PC-9 (cell line): ENCODE measurements around the gene FICD. TPM values are rescaled to one million over a fixed set of nuclear protein-coding genes. Genes with fewer than 3 reads are reported as not detected.
"Not testable (repeated sequence)": the region's sequence is repeated elsewhere in the genome, so short reads cannot be mapped to it uniquely, and the experiment has no call there.

Source experiments
- BruUV-seq: library from RNA; stranded (reverse); fragments of 400-500 nt; replicated peaks from 2 replicates; lab custom pipeline; 2021; lab: Mats Ljungman, UMichigan
- CTCF ChIA-PET: fragments of 300-600 bp; sonication (Branson Sonifier 250); formaldehyde crosslinking; loops from one replicate; lab custom pipeline; 2022; ENCODE audit warnings: antibody characterized with exemption; lab: Charles Lee
- POLR2A ChIA-PET: fragments of 300-600 bp; sonication (Branson Sonifier 250); formaldehyde crosslinking; loops from one replicate; lab custom pipeline; 2022; ENCODE audit warnings: antibody characterized with exemption; ENCODE audit not compliant: unreplicated experiment; lab: Charles Lee
- DNase-seq, 2 experiments: peaks; one replicate each; pipeline versions ENCODE4 v3.0.0 to v3.0.0-alpha.2; 2015 to 2022; ENCODE audit warnings: mixed read lengths in 1 of 2
- H2AFZ ChIP-seq: fragments of 200-600 bp; sonication (generic); 2 replicates; pipeline ENCODE4 v1.8.1; 2017; ENCODE audit warnings: antibody characterized with exemption
- H3F3A ChIP-seq: fragments of 200-600 bp; sonication (generic); 2 replicates; pipeline ENCODE4 v1.8.1; 2017; ENCODE audit warnings: antibody characterized with exemption, mild to moderate bottlenecking, low read depth; ENCODE audit not compliant: insufficient read depth
- H3K27ac ChIP-seq: fragments of 200-600 bp; sonication (generic); 2 replicates; pipeline ENCODE4 v1.6.1; 2016; ENCODE audit warnings: mixed run types
- H3K27me3 ChIP-seq: fragments of 200-600 bp; sonication (generic); 2 replicates; pipeline ENCODE4 v1.6.1; 2016; ENCODE audit warnings: low read depth, mixed run types; ENCODE audit not compliant: insufficient read depth
- H3K36me3 ChIP-seq: fragments of 200-600 bp; sonication (generic); 2 replicates; pipeline ENCODE4 v1.6.1; 2016; ENCODE audit warnings: low read depth, mixed run types
- H3K4me1 ChIP-seq: fragments of 200-600 bp; sonication (generic); replicated peaks from 2 replicates; pipeline ENCODE4 v1.6.1; 2016; ENCODE audit warnings: mixed run types; ENCODE audit not compliant: insufficient read depth
- H3K4me2 ChIP-seq: fragments of 200-600 bp; sonication (generic); 2 replicates; pipeline ENCODE4 v1.6.1; 2017; ENCODE audit warnings: mixed run types
- H3K4me3 ChIP-seq: fragments of 200-600 bp; sonication (generic); 2 replicates; pipeline ENCODE4 v1.6.1; 2016; ENCODE audit warnings: mixed run types
- H3K79me2 ChIP-seq: fragments of 200-600 bp; sonication (generic); 2 replicates; pipeline ENCODE4 v1.6.1; 2017; ENCODE audit warnings: low read depth, mixed run types
- H3K9me2 ChIP-seq: fragments of 200-600 bp; sonication (generic); 2 replicates; pipeline ENCODE4 v1.8.1; 2017; ENCODE audit warnings: mild to moderate bottlenecking; ENCODE audit not compliant: insufficient read depth
- H3K9me3 ChIP-seq: fragments of 200-600 bp; sonication (generic); 2 replicates; pipeline ENCODE4 v1.8.1; 2016; ENCODE audit warnings: low read depth; ENCODE audit not compliant: insufficient read depth
- H4K20me1 ChIP-seq: fragments of 200-600 bp; sonication (generic); 2 replicates; pipeline ENCODE4 v1.8.1; 2017; ENCODE audit not compliant: insufficient read depth
- EZH2 ChIP-seq: fragments of 200-600 bp; sonication (generic); IDR thresholded peaks from 2 replicates; pipeline ENCODE4 v1.8.0; 2017; ENCODE audit warnings: antibody characterized with exemption, low read depth
- intact Hi-C: fragments of 100-400 bp; cut with micrococcal nuclease; formaldehyde crosslinking; loops from one replicate; pipeline ENCODE4 v1.10.0; 2022; ENCODE audit not compliant: unreplicated experiment
- total RNA-seq: library from RNA; stranded (reverse); gene quantifications from 2 replicates; pipeline ENCODE4 v1.2.3, GENCODE V29; 2021
- TF ChIP-seq, protein P1 (sequence below): fragments of 200-600 bp; sonication (generic); conservative IDR thresholded peaks from 2 replicates; pipeline ENCODE4 v1.6.1; 2017; ENCODE audit warnings: mixed run types, antibody characterized with exemption, mild to moderate bottlenecking, moderate library complexity

Gene FICD
- total RNA-seq, 1 experiment from 2014 or later, result 1.9 TPM

DNA sequence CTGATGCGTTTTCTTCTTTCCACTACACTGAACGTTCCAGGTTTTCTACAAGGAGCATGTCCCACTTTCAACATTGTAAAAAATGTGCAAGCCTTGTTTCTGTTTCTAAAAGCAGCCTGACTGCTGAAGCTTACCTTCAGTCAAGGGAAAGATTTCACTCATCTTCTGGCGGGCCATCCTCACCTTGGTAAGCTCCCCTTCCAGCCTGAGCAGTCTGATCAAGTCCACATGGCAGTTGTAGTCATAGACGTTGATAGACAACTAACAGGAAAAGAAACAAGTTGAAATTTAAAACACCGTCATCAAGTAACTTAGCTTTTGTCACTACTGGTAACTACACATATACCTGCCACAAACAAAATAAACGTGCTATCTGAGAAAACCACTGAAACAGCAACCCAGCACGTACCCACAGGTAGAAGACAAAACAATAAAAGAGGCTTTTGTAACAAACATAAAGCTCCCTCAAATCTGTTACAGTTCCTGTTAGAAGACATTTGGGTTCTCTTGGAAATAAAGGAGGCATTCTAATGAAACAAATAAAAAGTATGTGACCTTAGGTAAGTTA lies 34.0 kb downstream of the FICD start:
- Histone ChIP-seq H3K9me3 (no peaks in the 10 kb centered on the region), H4K20me1 (peaks cover 66% of the 10 kb centered on the region), H3K4me1 (no peaks in the 10 kb centered on the region), H3F3A (peaks cover under 1% of the 10 kb centered on the region; the same call in 1 of the 2 replicates), H3K9me2 (no peaks in the 10 kb centered on the region), H3K36me3 (peaks cover 24% of the 10 kb centered on the region), H3K79me2 (peaks cover 70% of the 10 kb centered on the region), H3K27me3 (no peaks in the 10 kb centered on the region), H2AFZ (no peak overlapping the region), H3K4me3 (no peak overlapping the region), H3K27ac (no peak overlapping the region), H3K4me2 (no peak overlapping the region)
- CTCF ChIA-PET, result interaction anchor here (0.7 kb wide), 1 partner anchor 13 kb away, joined by 3 read pairs; no protein-coding TSS in a partner anchor
- POLR2A ChIA-PET, result interaction anchor here (0.9 kb wide), 1 partner anchor 1505 kb away, joined by 3 read pairs; no protein-coding TSS in a partner anchor
- DNase-seq, result no peak
- intact Hi-C loops, result no loop called here
- TF ChIP-seq EZH2, result no peak
- TF ChIP-seq, protein P1, sequence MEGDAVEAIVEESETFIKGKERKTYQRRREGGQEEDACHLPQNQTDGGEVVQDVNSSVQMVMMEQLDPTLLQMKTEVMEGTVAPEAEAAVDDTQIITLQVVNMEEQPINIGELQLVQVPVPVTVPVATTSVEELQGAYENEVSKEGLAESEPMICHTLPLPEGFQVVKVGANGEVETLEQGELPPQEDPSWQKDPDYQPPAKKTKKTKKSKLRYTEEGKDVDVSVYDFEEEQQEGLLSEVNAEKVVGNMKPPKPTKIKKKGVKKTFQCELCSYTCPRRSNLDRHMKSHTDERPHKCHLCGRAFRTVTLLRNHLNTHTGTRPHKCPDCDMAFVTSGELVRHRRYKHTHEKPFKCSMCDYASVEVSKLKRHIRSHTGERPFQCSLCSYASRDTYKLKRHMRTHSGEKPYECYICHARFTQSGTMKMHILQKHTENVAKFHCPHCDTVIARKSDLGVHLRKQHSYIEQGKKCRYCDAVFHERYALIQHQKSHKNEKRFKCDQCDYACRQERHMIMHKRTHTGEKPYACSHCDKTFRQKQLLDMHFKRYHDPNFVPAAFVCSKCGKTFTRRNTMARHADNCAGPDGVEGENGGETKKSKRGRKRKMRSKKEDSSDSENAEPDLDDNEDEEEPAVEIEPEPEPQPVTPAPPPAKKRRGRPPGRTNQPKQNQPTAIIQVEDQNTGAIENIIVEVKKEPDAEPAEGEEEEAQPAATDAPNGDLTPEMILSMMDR, result no peak
- BruUV-seq, result no TSS peak

DNA sequence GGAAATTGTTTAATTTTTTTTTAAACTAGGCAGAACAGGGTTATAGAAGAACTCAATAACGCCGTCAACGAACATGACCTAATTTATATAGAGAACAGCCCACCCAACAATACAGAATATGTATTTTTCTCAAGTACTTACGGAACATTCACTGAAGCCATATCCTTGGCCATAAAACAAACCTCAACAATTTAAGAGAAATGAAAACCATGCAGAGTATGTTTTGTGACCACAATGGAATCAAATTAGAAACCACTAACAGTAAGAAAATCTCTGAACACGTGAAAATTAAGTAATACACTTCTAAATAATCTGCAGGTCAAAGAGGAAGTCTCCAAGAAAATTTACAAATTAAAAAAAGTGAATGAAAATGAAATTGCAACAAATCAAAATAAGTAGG lies 36.5 kb downstream of the FICD start:
- peaks cover 3% of the 10 kb centered on the region; the same call in 1 of the 2 replicates for H3F3A ChIP-seq
- no peaks in the 10 kb centered on the region for H3K9me2 ChIP-seq
- H3K36me3 ChIP-seq, result peaks cover 22% of the 10 kb centered on the region
- H4K20me1 ChIP-seq, result peaks cover 86% of the 10 kb centered on the region
- intact Hi-C loops, result no loop called here
- H3K4me1 ChIP-seq, result no peaks in the 10 kb centered on the region
- no peaks in the 10 kb centered on the region for H3K27me3 ChIP-seq
- H3K27ac ChIP-seq, result no peak overlapping the region
- H2AFZ ChIP-seq, result no peak overlapping the region
- H3K4me3 ChIP-seq, result no peak overlapping the region
- ChIA-PET CTCF (no interaction called here), POLR2A (no interaction called here)
- no peak overlapping the region for H3K4me2 ChIP-seq
- no peaks in the 10 kb centered on the region for H3K9me3 ChIP-seq
- peaks cover 83% of the 10 kb centered on the region for H3K79me2 ChIP-seq
- no TSS peak for BruUV-seq
- TF ChIP-seq, protein P1, result no peak
- TF ChIP-seq EZH2, result no peak
- no peak for DNase-seq

DNA sequence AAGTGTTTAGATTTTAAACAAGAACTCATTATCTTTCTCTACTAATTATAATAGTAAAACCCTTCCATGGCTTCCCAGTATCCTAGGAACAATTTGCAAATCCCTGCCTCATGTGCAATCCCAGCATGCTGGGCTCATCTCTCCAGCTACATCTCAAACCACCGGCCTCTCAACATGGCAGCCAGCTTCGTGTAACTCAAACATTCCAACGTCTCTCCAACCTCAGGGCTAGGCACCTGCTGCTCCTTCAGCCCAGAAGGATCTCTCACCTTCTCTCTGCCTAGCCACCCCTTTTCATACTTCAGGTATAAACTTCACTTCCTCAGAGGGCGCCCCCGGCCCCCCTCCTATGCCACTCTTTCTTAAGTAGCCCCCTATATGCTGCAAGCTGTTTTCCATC lies 38.7 kb downstream of the FICD start:
- no peak for DNase-seq
- Histone ChIP-seq H3K27ac (no peak overlapping the region), H3K9me3 (no peaks in the 10 kb centered on the region), H3K27me3 (no peaks in the 10 kb centered on the region), H2AFZ (no peak overlapping the region), H3K4me1 (no peaks in the 10 kb centered on the region), H4K20me1 (peaks cover 93% of the 10 kb centered on the region), H3K9me2 (no peaks in the 10 kb centered on the region), H3K4me2 (no peak overlapping the region), H3K4me3 (no peak overlapping the region), H3K79me2 (peaks cover 99% of the 10 kb centered on the region), H3K36me3 (0 out of 2 replicates have a peak, but pooled peaks cover 11% of the 10 kb centered on the region), H3F3A (0 out of 2 replicates have a peak, but pooled peaks cover 3% of the 10 kb centered on the region)
- TF ChIP-seq, protein P1, result no peak
- no peak for TF ChIP-seq EZH2
- BruUV-seq, result no TSS peak
- ChIA-PET POLR2A (no interaction called here), CTCF (no interaction called here)
- intact Hi-C loops, result no loop called here

DNA sequence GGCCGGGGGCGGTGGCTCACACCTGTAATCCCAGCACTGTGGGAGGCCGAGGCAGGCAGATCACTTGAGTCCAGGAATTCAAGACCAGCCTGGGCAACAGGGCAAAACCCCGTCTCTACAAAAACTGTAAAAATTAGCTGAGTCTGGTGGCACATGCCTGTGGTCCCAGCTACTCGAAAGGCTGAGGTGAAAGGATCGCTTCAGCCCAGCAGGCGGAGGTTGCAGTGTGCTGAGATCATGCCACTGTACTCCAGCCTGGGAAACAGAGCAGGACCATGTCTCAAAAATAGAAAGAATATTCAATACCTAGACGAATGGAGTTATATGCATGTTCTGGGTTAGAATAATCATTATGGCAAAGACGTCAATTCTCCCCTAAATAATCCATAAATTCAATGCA lies 40.3 kb downstream of the FICD start:
- Histone ChIP-seq H3K79me2 (peaks cover 99% of the 10 kb centered on the region), H3K36me3 (0 out of 2 replicates have a peak, but pooled peaks cover 11% of the 10 kb centered on the region), H3K4me1 (peaks cover 10% of the 10 kb centered on the region), H4K20me1 (peaks cover 82% of the 10 kb centered on the region)
- H3K9me3 ChIP-seq, H3K4me3 ChIP-seq, H3F3A ChIP-seq, POLR2A ChIA-PET, BruUV-seq, H3K27ac ChIP-seq, H3K9me2 ChIP-seq, H2AFZ ChIP-seq, CTCF ChIA-PET, DNase-seq, H3K27me3 ChIP-seq, intact Hi-C loops, H3K4me2 ChIP-seq: not testable (repeated sequence)
